WERI-Rb-1 (cell line): ENCODE data around the gene PLEKHG7.

Source experiments
- DNase-seq: peaks from one replicate; pipeline ENCODE4 v3.0.0-alpha.2; 2020
- H3K27ac ChIP-seq: fragments of 250-450 bp; sonication (Bioruptor Pico); 2 replicates; pipeline ENCODE4 v1.5.1; 2020; ENCODE audit warnings: mild to moderate bottlenecking, moderate library complexity
- H3K27me3 ChIP-seq: fragments of 250-450 bp; sonication (Bioruptor Pico); 2 replicates; pipeline ENCODE4 v1.5.1; 2021; ENCODE audit warnings: mild to moderate bottlenecking, low read depth, moderate library complexity; ENCODE audit not compliant: insufficient read depth, severe bottlenecking
- H3K36me3 ChIP-seq: fragments of 250-450 bp; sonication (Bioruptor Pico); 2 replicates; pipeline ENCODE4 v1.5.1; 2020; ENCODE audit warnings: mild to moderate bottlenecking, moderate library complexity
- H3K4me3 ChIP-seq: 2 replicates; pipeline ENCODE4 v1.5.1; 2011; ENCODE audit warnings: low read depth, mild to moderate bottlenecking, control low read depth, low read length
- H3K9me3 ChIP-seq: fragments of 250-450 bp; sonication (Bioruptor Pico); 2 replicates; pipeline ENCODE4 v1.5.1; 2021; ENCODE audit warnings: mild to moderate bottlenecking, moderate library complexity; ENCODE audit not compliant: severe bottlenecking
- TF ChIP-seq, protein P1 (sequence below): IDR thresholded peaks from 2 replicates; pipeline ENCODE4 v1.5.1; 2011; ENCODE audit warnings: low read depth, mild to moderate bottlenecking, control low read depth, inconsistent platforms, low read length

Gene PLEKHG7

DNA sequence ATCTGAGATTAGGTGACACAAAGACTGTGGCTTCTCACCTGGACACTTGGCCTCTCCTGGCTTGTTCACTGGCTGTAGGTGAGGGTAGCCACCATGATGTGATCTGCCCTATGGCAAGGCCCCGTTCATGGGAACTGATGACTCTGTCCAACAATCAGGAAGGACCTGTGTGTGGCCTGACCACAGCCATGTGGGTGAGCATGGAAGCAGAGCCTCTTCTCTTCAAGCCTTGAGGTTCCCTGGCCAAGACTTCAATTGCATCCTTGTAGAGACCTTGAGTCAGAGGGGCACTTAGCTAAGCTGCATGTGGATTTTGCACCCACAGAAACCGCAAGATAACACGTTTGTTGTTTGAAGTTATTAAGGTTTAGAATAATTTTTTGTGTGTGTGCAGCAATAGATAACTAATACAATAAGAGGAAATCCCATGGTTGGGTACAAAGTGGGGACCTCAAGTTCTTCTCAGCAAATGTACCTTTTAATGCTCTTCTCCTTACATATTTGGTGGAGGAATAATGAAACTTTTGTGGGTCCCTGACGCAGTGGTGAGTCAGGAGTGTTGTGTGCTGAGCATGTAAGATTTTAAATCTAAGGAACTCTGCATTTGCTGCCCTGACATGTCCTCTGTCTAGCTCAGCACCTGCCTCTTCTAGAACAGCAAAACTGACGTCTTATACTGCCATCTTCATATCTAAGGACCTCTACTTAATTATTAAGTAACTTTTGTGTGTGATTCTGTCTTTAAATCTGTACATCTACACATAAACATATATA lies 27.5 kb upstream of the PLEKHG7 start:
- Histone ChIP-seq H3K36me3 (no peaks in the 10 kb centered on the region), H3K27ac (no peak overlapping the region), H3K9me3 (no peaks in the 10 kb centered on the region), H3K4me3 (no peak overlapping the region), H3K27me3 (no peaks in the 10 kb centered on the region)
- no peak for DNase-seq
- TF ChIP-seq, protein P1, sequence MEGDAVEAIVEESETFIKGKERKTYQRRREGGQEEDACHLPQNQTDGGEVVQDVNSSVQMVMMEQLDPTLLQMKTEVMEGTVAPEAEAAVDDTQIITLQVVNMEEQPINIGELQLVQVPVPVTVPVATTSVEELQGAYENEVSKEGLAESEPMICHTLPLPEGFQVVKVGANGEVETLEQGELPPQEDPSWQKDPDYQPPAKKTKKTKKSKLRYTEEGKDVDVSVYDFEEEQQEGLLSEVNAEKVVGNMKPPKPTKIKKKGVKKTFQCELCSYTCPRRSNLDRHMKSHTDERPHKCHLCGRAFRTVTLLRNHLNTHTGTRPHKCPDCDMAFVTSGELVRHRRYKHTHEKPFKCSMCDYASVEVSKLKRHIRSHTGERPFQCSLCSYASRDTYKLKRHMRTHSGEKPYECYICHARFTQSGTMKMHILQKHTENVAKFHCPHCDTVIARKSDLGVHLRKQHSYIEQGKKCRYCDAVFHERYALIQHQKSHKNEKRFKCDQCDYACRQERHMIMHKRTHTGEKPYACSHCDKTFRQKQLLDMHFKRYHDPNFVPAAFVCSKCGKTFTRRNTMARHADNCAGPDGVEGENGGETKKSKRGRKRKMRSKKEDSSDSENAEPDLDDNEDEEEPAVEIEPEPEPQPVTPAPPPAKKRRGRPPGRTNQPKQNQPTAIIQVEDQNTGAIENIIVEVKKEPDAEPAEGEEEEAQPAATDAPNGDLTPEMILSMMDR = no peak

DNA sequence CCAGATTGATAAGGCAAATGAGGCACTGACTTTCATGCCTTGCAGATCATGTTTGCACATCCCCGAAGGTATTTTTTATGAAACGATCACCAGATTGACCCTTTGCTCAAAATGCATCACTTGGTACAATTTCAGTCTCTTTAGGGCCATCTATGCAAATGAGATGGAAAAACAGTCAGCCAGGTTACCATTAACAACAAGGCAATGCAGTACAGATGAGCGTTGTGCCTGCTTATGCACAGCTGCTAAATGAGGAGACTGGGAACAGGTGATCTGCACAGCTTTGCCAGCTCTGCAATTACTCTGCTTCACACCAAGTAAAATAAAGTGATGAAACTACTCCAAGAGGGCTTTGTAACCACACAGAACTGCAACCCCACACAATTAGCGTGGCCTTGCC lies 26.1 kb upstream of the PLEKHG7 start:
- DNase-seq = no peak
- TF ChIP-seq, protein P1 = no peak
- no peaks in the 10 kb centered on the region for H3K36me3 ChIP-seq
- no peak overlapping the region for H3K27ac ChIP-seq
- H3K27me3 ChIP-seq = no peaks in the 10 kb centered on the region
- no peak overlapping the region for H3K4me3 ChIP-seq
- H3K9me3 ChIP-seq = no peaks in the 10 kb centered on the region

DNA sequence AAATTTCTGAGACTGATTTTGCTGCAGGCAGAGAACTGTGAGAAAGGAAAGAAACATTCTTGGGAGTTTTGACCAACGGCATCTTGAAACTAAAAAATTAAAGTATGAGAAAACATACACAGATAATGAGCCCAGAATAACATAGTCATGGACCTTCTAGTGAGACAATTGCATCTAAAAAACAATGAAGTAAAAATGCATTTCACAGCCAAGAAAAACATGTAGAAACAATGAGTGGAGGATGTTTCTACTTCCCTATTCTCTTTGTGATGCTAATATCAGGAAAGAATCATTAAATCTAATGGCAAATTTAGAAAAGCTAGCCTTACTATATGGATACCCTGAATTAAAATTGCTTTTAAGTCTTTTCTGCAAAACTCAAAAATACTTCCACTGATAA lies 12.2 kb upstream of the PLEKHG7 start:
- no peaks in the 10 kb centered on the region for H3K27me3 ChIP-seq
- no peaks in the 10 kb centered on the region for H3K36me3 ChIP-seq
- H3K27ac ChIP-seq = no peak overlapping the region
- TF ChIP-seq, protein P1 = no peak
- no peak for DNase-seq
- H3K4me3 ChIP-seq = no peak overlapping the region
- no peaks in the 10 kb centered on the region for H3K9me3 ChIP-seq

- no peak overlapping the region for H3K4me3 ChIP-seq
- H3K36me3 ChIP-seq = no peaks in the 10 kb centered on the region
- TF ChIP-seq, protein P1 = no peak
- no peak for DNase-seq
- H3K27me3 ChIP-seq = no peaks in the 10 kb centered on the region
- no peak overlapping the region for H3K27ac ChIP-seq
- H3K9me3 ChIP-seq = no peaks in the 10 kb centered on the region
These were observed 7.7 kb upstream of the PLEKHG7 start for GRCh38 chr12:92695056-92695455.

DNA sequence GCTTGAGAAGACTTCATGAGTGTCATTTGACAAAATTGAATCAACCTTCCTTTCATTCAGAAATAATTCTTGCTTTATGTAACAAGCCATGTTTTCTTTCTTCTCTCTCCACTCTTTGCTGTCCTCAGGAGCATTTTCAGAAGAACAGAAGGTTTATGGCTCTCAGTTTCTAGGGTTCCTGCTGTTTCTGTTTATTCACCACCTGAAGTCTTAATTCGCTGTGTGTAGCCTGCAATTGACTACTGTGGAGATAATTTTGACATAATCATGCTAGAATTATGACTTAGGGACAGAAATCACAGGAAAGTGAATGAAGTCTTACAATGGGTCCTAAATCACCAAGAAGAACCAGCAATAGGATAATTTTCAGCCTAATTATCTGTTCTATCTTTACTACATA lies 7.2 kb upstream of the PLEKHG7 start:
- no peak overlapping the region for H3K27ac ChIP-seq
- no peaks in the 10 kb centered on the region for H3K36me3 ChIP-seq
- H3K9me3 ChIP-seq = no peaks in the 10 kb centered on the region
- TF ChIP-seq, protein P1 = no peak
- no peaks in the 10 kb centered on the region for H3K27me3 ChIP-seq
- no peak for DNase-seq
- H3K4me3 ChIP-seq = no peak overlapping the region

GRCh38 chr12:92696216-92696615 lies 6.6 kb upstream of the PLEKHG7 start:
- Histone ChIP-seq H3K27ac (no peak overlapping the region), H3K27me3 (no peaks in the 10 kb centered on the region), H3K36me3 (no peaks in the 10 kb centered on the region), H3K9me3 (no peaks in the 10 kb centered on the region), H3K4me3 (no peak overlapping the region)
- no peak for DNase-seq
- TF ChIP-seq, protein P1 = no peak
